GM12878 (cell line): ENCODE results near the gene AGBL4. TPM values are rescaled to one million over a fixed set of nuclear protein-coding genes. Genes with fewer than 3 reads are reported as not detected.
"Not testable (repeated sequence)": the region's sequence is repeated elsewhere in the genome, so short reads cannot be mapped to it uniquely, and the experiment has no call there.

ENCODE experiments used
- ATAC-seq: fragments of 200-7000 bp; cut with Tn5 transposase; 3 replicates; pipeline ENCODE4 v1.9.1; 2020; ENCODE audit warnings: mild to moderate bottlenecking, moderate library complexity
- BruUV-seq: library from RNA; stranded (reverse); fragments of 400-500 nt; replicated peaks from 2 replicates; lab custom pipeline; 2021; lab: Mats Ljungman, UMichigan
- CTCF ChIA-PET: fragments of 300-600 bp; sonication (Branson Sonifier 250); formaldehyde crosslinking; extraction: SDS; loops from one replicate; lab custom pipeline; 2021; ENCODE audit warnings: inconsistent platforms; lab: Yijun Ruan, JAX
- POLR2A ChIA-PET: fragments of 350-600 bp; formaldehyde crosslinking; extraction: SDS; loops from one replicate; lab custom pipeline; 2021; ENCODE audit warnings: inconsistent platforms; lab: Charles Lee
- RAD21 ChIA-PET: fragments of 300-600 bp; sonication (Branson Sonifier 250); formaldehyde crosslinking; loops from one replicate; lab custom pipeline; 2023; ENCODE audit warnings: antibody characterized with exemption; ENCODE audit not compliant: unreplicated experiment; lab: Charles Lee
- SMC1A ChIA-PET: fragments of 300-600 bp; sonication (Branson Sonifier 250); formaldehyde crosslinking; loops from one replicate; lab custom pipeline; 2023; ENCODE audit not compliant: unreplicated experiment, uncharacterized antibody; lab: Charles Lee
- DNase-seq: peaks from one replicate; pipeline ENCODE4 v3.0.0-alpha.2; 2011; ENCODE audit warnings: low read depth, low spot score
- FAIRE-seq: peaks from 3 replicates; lab custom pipeline; 2011; peaks lifted over from hg19 to GRCh38; lab: Jason Lieb, UNC
- H2AFZ ChIP-seq: 2 replicates; pipeline ENCODE4 v1.6.0; 2011; ENCODE audit warnings: low read depth, low read length, control low read depth; ENCODE audit not compliant: control insufficient read depth
- H3K27ac ChIP-seq: 2 replicates; pipeline ENCODE4 v1.5.1; 2011; ENCODE audit warnings: control low read depth; ENCODE audit not compliant: control insufficient read depth, insufficient read depth
- H3K27me3 ChIP-seq, 2 experiments: replicated peaks in 1 of 2; 2 replicates each; pipeline versions ENCODE4 v1.6.0 to v1.6.1; 2011; ENCODE audit warnings: low read length in 1 of 2; ENCODE audit not compliant: control insufficient read depth in 2 of 2, insufficient read depth in 2 of 2
- H3K36me3 ChIP-seq, 2 experiments: 2 replicates each; pipeline ENCODE4 v1.5.1; 2011; ENCODE audit warnings: low read length in 1 of 2; ENCODE audit not compliant: control insufficient read depth in 2 of 2, insufficient read depth in 2 of 2
- H3K4me1 ChIP-seq: 2 replicates; pipeline ENCODE4 v1.6.1; 2011; ENCODE audit warnings: mild to moderate bottlenecking, low read length, moderate library complexity, mixed read lengths; ENCODE audit not compliant: control insufficient read depth, insufficient read depth
- H3K4me2 ChIP-seq: 2 replicates; pipeline ENCODE4 v1.6.0; 2011; ENCODE audit warnings: control low read depth; ENCODE audit not compliant: control insufficient read depth, insufficient read depth
- H3K4me3 ChIP-seq: fragments of 200-600 bp; sonication (generic); 2 replicates; pipeline ENCODE4 v1.5.1; 2016
- H3K79me2 ChIP-seq: 2 replicates; pipeline ENCODE4 v1.6.0; 2011; ENCODE audit warnings: low read length; ENCODE audit not compliant: control insufficient read depth, insufficient read depth
- H3K9ac ChIP-seq: 2 replicates; pipeline ENCODE4 v1.8.0; 2011; ENCODE audit warnings: low read length, control low read depth, mixed read lengths; ENCODE audit not compliant: control insufficient read depth, insufficient read depth
- H3K9me3 ChIP-seq: replicated peaks from 3 replicates; pipeline ENCODE4 v1.5.1; 2011; ENCODE audit warnings: mild to moderate bottlenecking, low read length; ENCODE audit not compliant: control insufficient read depth, insufficient read depth
- H4K20me1 ChIP-seq: 2 replicates; pipeline ENCODE4 v1.6.0; 2011; ENCODE audit not compliant: control insufficient read depth, insufficient read depth
- SIN3A ChIP-seq: IDR thresholded peaks from 2 replicates; pipeline ENCODE4 v1.6.1; 2012; ENCODE audit warnings: low read depth, low read length, improper control_type of control experiment
- ZNF24 ChIP-seq: fragments of 450-650 bp; IDR thresholded peaks from 2 replicates; pipeline ENCODE4 v1.6.1; 2017; ENCODE audit warnings: antibody characterized with exemption, mild to moderate bottlenecking
- whole genome bisulfite sequencing: methylation state at CpG from one replicate; pipeline ENCODE4 v1.1.6; 2016; ENCODE audit warnings: low lambda C conversion rate; ENCODE audit not compliant: insufficient replicate concordance, insufficient coverage; ENCODE audit errors: missing lambda C conversion rate; 5-methylcytosine and 5-hydroxymethylcytosine counted together
- in situ Hi-C: fragments of 300-500 bp; cut with MboI; formaldehyde crosslinking; loops from 9 replicates; pipeline ENCODE4 v1.14.3; 2018; ENCODE audit warnings: mixed read lengths
- intact Hi-C: fragments of 100-400 bp; cut with micrococcal nuclease; formaldehyde crosslinking; loops from one replicate; pipeline ENCODE4 v1.14.2; 2022; ENCODE audit not compliant: unreplicated experiment
- polyA plus RNA-seq, 11 experiments: library from polyadenylated mRNA; depleted of rRNA in 4 of 11; unstranded in 6 of 11; stranded (reverse) in 5 of 11; fragments of >200 nt; fragmentation: Nextera tagmentation in 4 of 11; fragmentation: Illumina TruSeq in 1 of 11; extraction: Ambion mirVana in 4 of 11; extraction: Trizol in 1 of 11; gene quantifications; 1 replicate in 1 of 11; 2 replicates in 10 of 11; pipeline versions ENCODE4 v1.2.1 to v1.2.3, GENCODE V29; 2011 to 2016; ENCODE audit warnings: inconsistent platforms in 2 of 11, missing spikeins in 2 of 11, low read depth in 1 of 11
- total RNA-seq, 4 experiments: library from RNA; depleted of rRNA in 3 of 4; stranded (reverse); fragments of >200 nt in 3 of 4; fragmentation: Illumina TruSeq in 1 of 4; extraction: Trizol in 1 of 4; gene quantifications; 2 replicates each; pipeline versions ENCODE4 v1.2.1 to v1.2.3, GENCODE V29; 2013 to 2021
- TF ChIP-seq, protein P1 (sequence below): IDR thresholded peaks from 2 replicates; pipeline ENCODE4 v1.6.1; 2012; ENCODE audit warnings: low read depth, low read length, improper control_type of control experiment

AGBL4 gene
- total and polyA plus RNA-seq, 10 of the 15 experiments (the other 5 are each of a cell fraction or from before 2014, with no cell fraction given): 0.31 TPM; not detected in 9

DNA sequence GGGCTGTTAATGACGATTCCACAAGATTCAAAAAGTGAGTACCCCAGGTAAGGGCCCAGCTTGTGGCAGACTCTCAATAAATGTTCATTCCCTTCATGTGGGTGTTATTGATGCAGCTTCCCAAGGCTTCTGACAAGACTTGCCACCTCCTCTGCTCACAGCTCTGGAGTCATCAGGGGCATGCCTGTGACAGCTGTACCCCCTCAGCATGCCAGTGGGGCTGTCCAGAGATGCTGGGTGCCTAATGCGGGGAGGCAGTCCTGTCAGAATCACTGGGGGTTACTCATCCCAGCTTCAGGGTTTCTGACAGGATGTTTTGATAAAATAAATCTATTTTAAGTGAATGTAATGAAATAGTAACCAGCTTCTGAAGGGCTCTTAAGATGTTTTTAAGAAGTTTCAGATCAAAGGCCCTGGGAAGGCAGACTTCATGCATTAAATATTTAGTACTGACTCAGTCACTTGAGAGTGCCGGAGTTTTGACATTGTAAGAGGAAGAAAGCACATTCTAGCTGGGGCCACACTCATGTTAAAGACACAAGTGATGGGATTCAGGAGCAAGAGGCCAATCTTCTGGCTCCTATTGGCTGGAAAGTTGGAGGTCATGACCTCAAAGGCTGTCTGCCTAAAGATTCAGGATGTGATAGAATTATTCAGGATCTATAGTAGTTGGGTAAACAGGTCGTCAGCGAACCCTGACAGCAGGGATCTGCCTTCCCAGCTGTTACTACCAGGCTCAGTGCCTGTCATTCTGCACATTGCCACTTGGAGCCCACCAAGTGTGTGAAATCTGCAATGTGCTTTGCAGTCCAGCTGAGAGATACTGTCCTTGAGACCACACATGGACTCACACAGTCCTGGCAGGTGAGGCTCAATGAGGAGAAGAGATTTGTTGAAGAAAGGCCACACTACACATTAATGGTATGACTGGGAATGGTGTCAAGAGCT, 1007.5 kb downstream of the AGBL4 start:
- ChIA-PET POLR2A (no interaction called here), RAD21 (no interaction called here), SMC1A (interaction anchor here (0.5 kb wide), 1 partner anchor 20 kb away, joined by 4 read pairs; no protein-coding TSS in a partner anchor), CTCF (no interaction called here)
- intact Hi-C loops: no loop called here
- no peaks in the 10 kb centered on the region for H3K4me1 ChIP-seq
- H3K27me3 ChIP-seq: no peaks in the 10 kb centered on the region
- H3K9me3 ChIP-seq: no peaks in the 10 kb centered on the region
- no peak for FAIRE-seq
- 1% methylated on average over 5 of the region's 5 CpGs for WGBS
- no peak overlapping the region for H3K9ac ChIP-seq
- H3K4me2 ChIP-seq: no peak overlapping the region
- in situ Hi-C loops: no loop called here
- H3K4me3 ChIP-seq: no peak overlapping the region
- H4K20me1 ChIP-seq: no peaks in the 10 kb centered on the region
- ATAC-seq: no peak
- H3K27ac ChIP-seq: no peak overlapping the region
- H3K79me2 ChIP-seq: no peaks in the 10 kb centered on the region
- no TSS peak for BruUV-seq
- DNase-seq: no peak
- TF ChIP-seq SIN3A: no peak
- no peaks in the 10 kb centered on the region for H3K36me3 ChIP-seq
- no peak overlapping the region for H2AFZ ChIP-seq

DNA sequence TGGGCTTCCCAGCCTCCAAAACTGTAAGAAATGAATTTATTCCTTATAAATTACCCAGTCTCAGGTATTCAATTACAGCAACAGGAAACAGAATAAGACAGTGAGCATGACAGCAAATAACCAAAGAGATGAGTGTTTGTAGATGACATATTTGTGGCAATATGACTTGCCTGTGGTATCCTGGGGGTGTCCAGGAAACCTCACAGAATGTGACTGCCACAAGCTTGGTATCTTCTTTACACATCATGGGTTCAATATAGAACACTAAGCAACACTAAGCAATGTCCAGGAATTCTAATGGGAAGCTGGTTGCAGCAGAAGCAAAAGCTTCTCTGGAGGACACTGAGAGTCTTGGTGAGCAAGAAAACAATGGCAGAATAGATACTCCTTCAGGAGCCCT, 1010.7 kb downstream of the AGBL4 start:
- FAIRE-seq (no peak), DNase-seq (no peak), ATAC-seq (no peak)
- Histone ChIP-seq H3K36me3 (no peaks in the 10 kb centered on the region), H3K27me3 (no peaks in the 10 kb centered on the region), H3K9me3 (no peaks in the 10 kb centered on the region), H4K20me1 (no peaks in the 10 kb centered on the region), H3K9ac (no peak overlapping the region), H3K4me1 (no peaks in the 10 kb centered on the region), H3K4me3 (no peak overlapping the region), H3K27ac (no peak overlapping the region), H3K79me2 (no peaks in the 10 kb centered on the region), H2AFZ (no peak overlapping the region), H3K4me2 (no peak overlapping the region)
- intact Hi-C loops: no loop called here
- POLR2A ChIA-PET: no interaction called here
- CTCF ChIA-PET: no interaction called here
- BruUV-seq: no TSS peak
- TF ChIP-seq ZNF24: no peak
- TF ChIP-seq, protein P1, sequence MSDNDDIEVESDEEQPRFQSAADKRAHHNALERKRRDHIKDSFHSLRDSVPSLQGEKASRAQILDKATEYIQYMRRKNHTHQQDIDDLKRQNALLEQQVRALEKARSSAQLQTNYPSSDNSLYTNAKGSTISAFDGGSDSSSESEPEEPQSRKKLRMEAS: no peak
- RAD21 ChIA-PET: no interaction called here
- in situ Hi-C loops: no loop called here
- SMC1A ChIA-PET: no interaction called here

DNA sequence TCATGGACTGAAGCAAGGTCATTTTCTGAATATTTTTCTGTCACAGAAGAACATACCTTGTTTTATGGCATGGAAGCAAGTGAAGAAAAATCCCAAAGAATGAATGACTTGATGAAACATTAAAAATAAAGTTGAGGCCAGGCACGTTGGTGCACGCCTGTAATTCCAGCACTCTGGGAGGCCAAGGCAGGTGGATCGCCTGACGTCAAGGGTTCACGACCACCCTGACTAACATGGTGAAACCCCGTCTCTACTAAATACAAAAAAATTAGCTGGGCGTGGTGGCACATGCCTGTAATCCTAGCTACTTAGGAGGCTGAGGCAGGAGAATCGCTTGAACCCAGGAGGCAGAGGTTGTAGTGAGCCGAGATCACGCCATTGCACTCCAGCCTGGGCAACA, 1020.8 kb downstream of the AGBL4 start:
- H3K27ac ChIP-seq, BruUV-seq, in situ Hi-C loops, H3K4me2 ChIP-seq, H3K36me3 ChIP-seq, H3K9ac ChIP-seq, H4K20me1 ChIP-seq, H3K79me2 ChIP-seq, ATAC-seq, DNase-seq, POLR2A ChIA-PET, SMC1A ChIA-PET, H2AFZ ChIP-seq, H3K9me3 ChIP-seq, H3K4me1 ChIP-seq, FAIRE-seq, CTCF ChIA-PET, intact Hi-C loops, RAD21 ChIA-PET, H3K27me3 ChIP-seq, H3K4me3 ChIP-seq: not testable (repeated sequence)
- 41% methylated on average over 10 of the region's 10 CpGs for WGBS
